ENCODE data around the gene RASAL2.
"Not testable (repeated sequence)": the region's sequence is repeated elsewhere in the genome, so short reads cannot be mapped to it uniquely, and the experiment has no call there.

RASAL2 gene

DNA sequence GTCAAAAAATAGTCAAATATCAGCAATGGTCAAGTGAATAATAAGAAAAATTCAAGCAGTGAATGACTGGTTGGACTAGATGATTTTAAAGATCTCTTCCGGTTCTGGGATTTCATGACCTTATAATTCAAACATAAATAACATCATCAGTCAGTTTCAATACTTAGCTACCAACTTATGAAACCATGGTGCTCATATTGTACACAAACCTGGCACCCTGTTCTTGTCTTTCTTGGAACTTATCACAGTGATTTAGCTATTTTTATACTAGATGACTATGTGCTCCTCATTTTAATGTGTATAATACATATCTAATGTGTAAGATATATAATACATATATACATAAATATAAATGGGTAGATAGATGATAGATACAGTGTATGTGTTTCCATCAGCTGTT lies 245.9 kb downstream of the RASAL2 start:
- TF ChIP-seq POLR2A (IDR thresholded peaks at IDR 0.05; ENCODE audit: low read depth, low read length) = no peak
- TF ChIP-seq POU2F2 (IDR thresholded peaks at IDR 0.05; ENCODE audit: low read depth, low read length) = no peak
- no peak for TF ChIP-seq PAX5 (IDR thresholded peaks at IDR 0.05; ENCODE audit: insufficient read depth, low read length, severe bottlenecking)
- no peak for TF ChIP-seq SPI1 (IDR thresholded peaks at IDR 0.05; ENCODE audit: low read depth, low read length)
- no peak for TF ChIP-seq TAF1 (IDR thresholded peaks at IDR 0.05; ENCODE audit: low read depth, low read length)
- TF ChIP-seq POLR2AphosphoS5 (IDR thresholded peaks at IDR 0.05; ENCODE audit: low read depth, low read length) = no peak
- DNase-seq (ENCODE audit: insufficient read length, low spot score) (no peak), FAIRE-seq (no peak)

DNA sequence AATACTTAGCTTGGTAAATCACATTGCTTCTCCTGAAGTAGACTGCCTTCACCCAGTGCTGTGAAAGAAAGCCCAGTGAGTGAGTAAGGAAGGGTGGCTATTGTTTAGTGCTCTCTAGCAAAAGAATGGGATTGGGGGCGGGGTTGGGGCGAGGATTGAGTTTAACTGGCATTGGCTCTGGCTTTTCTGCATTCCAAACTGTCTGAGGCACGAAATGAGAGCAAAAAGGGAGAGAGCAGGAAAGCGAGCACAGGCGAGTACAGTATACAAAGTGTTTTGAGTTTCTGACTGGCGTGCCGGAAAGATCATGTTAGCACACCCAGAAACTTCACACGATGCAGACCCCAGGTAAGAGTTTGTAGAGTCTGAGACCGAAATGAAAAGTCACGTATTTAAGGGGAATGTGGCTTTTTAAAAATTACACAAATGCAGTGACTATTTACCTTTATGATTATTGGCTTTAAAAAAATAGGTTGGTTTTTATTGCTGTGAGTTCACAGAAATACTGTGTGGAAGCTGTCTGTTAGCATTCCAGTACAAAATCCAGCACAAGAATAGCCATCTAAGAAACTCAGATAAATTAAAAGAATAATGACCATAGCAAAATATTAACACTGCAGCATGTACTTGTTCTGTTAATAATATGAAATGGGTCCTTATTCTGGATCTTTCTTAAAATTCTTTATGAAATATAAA lies 247.5 kb downstream of the RASAL2 start:
- no peak for DNase-seq (ENCODE audit: insufficient read length, low spot score)

DNA sequence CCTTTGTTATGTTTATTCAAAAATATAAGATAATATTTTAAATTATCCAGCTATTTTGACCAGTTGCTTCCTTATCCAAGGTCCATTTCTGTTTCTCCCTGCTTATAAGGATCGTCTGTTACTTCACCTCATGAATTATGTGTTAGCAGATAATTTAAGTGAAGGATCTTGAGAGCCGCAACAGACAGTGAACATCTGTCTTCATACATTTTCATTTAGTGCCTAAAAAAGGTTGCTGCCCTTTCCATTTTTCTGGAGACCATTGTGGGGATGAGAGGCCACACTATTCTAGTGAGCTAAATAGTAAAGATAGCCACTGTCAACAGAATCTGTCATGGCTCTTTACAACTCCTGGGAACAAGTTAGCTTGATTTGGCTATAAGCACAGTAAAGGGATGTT lies 248.8 kb downstream of the RASAL2 start:
- DNase-seq (ENCODE audit: insufficient read length, low spot score) (no peak), FAIRE-seq (no peak)
- TF ChIP-seq TAF1 (IDR thresholded peaks at IDR 0.05; ENCODE audit: low read depth, low read length) (no peak), SPI1 (IDR thresholded peaks at IDR 0.05; ENCODE audit: low read depth, low read length) (no peak), POU2F2 (IDR thresholded peaks at IDR 0.05; ENCODE audit: low read depth, low read length) (no peak), POLR2AphosphoS5 (IDR thresholded peaks at IDR 0.05; ENCODE audit: low read depth, low read length) (no peak), POLR2A (IDR thresholded peaks at IDR 0.05; ENCODE audit: low read depth, low read length) (no peak), PAX5 (IDR thresholded peaks at IDR 0.05; ENCODE audit: insufficient read depth, low read length, severe bottlenecking) (no peak)

More for the DNA sequence above, 247.5 kb downstream of the RASAL2 start:
- FAIRE-seq = no peak
- TF ChIP-seq POLR2AphosphoS5 (IDR thresholded peaks at IDR 0.05; ENCODE audit: low read depth, low read length) = no peak
- TF ChIP-seq POU2F2 (IDR thresholded peaks at IDR 0.05; ENCODE audit: low read depth, low read length) = no peak
- TF ChIP-seq PAX5 (IDR thresholded peaks at IDR 0.05; ENCODE audit: insufficient read depth, low read length, severe bottlenecking) = no peak
- no peak for TF ChIP-seq POLR2A (IDR thresholded peaks at IDR 0.05; ENCODE audit: low read depth, low read length)
- no peak for TF ChIP-seq SPI1 (IDR thresholded peaks at IDR 0.05; ENCODE audit: low read depth, low read length)

DNA sequence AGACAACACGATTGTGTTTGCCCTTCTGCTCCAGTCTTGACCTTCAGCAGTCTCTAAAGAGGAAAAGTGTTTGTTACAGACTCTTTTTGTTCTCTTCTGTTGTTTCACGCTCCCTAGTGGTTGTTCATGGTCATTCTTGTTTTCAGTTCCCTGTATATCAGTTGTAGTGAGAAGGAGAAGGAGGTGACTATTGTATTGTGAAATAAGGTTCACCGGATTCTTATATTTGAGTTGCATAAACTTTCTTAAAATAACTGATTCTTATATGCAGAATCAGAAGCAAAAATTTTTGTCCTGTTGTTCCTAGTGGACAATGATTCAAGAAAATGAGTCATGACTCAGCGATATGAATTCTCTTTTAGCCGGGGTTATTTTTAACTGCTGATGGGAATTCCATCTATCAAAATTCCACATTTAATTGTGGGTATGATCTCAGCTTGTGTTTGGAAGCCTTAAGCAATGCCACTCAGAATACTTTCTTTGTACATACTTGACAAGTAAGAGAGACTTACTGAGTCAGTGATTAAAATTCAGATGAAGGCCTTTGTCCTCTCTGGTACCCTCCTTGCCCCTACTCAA lies 250.7 kb downstream of the RASAL2 start:
- FAIRE-seq (no peak), DNase-seq (ENCODE audit: insufficient read length, low spot score) (no peak)
- TF ChIP-seq POLR2AphosphoS5 (IDR thresholded peaks at IDR 0.05; ENCODE audit: low read depth, low read length) (no peak), TAF1 (IDR thresholded peaks at IDR 0.05; ENCODE audit: low read depth, low read length) (no peak), POLR2A (IDR thresholded peaks at IDR 0.05; ENCODE audit: low read depth, low read length) (no peak), POU2F2 (IDR thresholded peaks at IDR 0.05; ENCODE audit: low read depth, low read length) (no peak), SPI1 (IDR thresholded peaks at IDR 0.05; ENCODE audit: low read depth, low read length) (0 out of 2 replicates have a peak, but pooled peaks have one; percentile 15), PAX5 (IDR thresholded peaks at IDR 0.05; ENCODE audit: insufficient read depth, low read length, severe bottlenecking) (no peak)

DNA sequence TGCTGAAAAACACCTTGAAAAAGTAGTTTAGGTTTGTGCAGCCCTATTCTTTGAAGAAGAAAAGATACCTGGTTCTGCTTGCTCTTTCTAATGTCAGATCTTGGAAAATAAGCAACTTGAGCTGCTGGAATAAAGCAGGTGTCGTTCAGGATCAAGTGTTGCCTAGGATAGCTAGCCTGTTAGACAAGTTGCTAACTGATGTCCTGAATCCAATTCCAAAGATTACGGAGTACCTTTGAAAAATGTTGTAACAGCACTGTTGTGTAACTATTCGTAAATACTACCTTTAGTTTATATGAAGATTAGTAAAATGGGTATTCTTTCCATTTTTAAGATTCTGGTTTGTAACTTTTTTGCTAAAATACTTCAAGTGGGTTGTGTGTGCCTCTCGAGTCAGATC lies 251.3 kb downstream of the RASAL2 start:
- DNase-seq (ENCODE audit: insufficient read length, low spot score) = no peak
- no peak for FAIRE-seq
- no peak for TF ChIP-seq PAX5 (IDR thresholded peaks at IDR 0.05; ENCODE audit: insufficient read depth, low read length, severe bottlenecking)
- no peak for TF ChIP-seq POLR2A (IDR thresholded peaks at IDR 0.05; ENCODE audit: low read depth, low read length)
- TF ChIP-seq POU2F2 (IDR thresholded peaks at IDR 0.05; ENCODE audit: low read depth, low read length) = no peak
- no peak for TF ChIP-seq TAF1 (IDR thresholded peaks at IDR 0.05; ENCODE audit: low read depth, low read length)
- no peak for TF ChIP-seq POLR2AphosphoS5 (IDR thresholded peaks at IDR 0.05; ENCODE audit: low read depth, low read length)
- TF ChIP-seq SPI1 (IDR thresholded peaks at IDR 0.05; ENCODE audit: low read depth, low read length) = no peak

DNA sequence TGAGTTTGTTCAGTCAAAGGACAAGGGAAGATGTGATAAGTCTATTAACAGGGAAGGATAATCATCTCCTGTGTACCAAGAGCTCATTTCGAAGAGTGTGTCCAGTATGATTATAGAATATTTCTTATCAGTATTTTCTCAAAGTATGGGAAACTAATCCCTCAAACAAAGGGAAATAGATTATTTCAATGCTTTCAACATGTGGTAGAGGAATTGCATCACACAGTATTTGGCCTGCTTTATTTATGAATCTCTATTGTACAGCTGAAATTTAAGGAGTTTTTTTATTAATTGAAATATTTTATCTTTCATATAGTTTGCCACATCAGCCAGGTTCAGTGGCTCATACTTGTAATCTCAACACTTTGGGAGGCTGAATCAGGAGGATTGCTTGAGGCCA lies 251.9 kb downstream of the RASAL2 start:
- no peak for TF ChIP-seq PAX5 (IDR thresholded peaks at IDR 0.05; ENCODE audit: insufficient read depth, low read length, severe bottlenecking)
- TF ChIP-seq POLR2A (IDR thresholded peaks at IDR 0.05; ENCODE audit: low read depth, low read length) = no peak
- no peak for TF ChIP-seq SPI1 (IDR thresholded peaks at IDR 0.05; ENCODE audit: low read depth, low read length)
- no peak for TF ChIP-seq POLR2AphosphoS5 (IDR thresholded peaks at IDR 0.05; ENCODE audit: low read depth, low read length)
- TF ChIP-seq POU2F2 (IDR thresholded peaks at IDR 0.05; ENCODE audit: low read depth, low read length) = no peak
- TF ChIP-seq TAF1 (IDR thresholded peaks at IDR 0.05; ENCODE audit: low read depth, low read length) = no peak
- no peak for DNase-seq (ENCODE audit: insufficient read length, low spot score)
- FAIRE-seq = no peak

DNA sequence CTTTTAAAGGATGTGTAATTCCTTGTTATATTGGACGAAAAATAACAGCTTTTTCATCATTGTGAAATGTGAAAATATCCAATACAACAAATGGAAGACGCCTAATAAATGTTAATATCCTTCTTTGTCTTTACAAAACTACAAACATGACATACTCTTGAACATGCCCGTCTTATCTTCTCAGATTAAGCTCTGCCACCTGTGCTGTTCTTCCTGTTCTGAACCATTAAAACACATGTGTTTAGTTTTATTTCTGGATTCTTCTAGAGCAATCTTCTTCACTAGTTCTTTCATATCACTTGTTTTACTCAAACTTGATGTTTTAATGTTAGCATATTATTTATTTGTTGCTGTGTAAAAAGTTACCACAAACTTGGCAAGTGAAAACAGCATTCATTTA lies 255.9 kb downstream of the RASAL2 start:
- TF ChIP-seq POLR2A (IDR thresholded peaks at IDR 0.05; ENCODE audit: low read depth, low read length) (no peak), POLR2AphosphoS5 (IDR thresholded peaks at IDR 0.05; ENCODE audit: low read depth, low read length) (no peak), TAF1 (IDR thresholded peaks at IDR 0.05; ENCODE audit: low read depth, low read length) (no peak), POU2F2 (IDR thresholded peaks at IDR 0.05; ENCODE audit: low read depth, low read length) (no peak), PAX5 (IDR thresholded peaks at IDR 0.05; ENCODE audit: insufficient read depth, low read length, severe bottlenecking) (no peak), SPI1 (IDR thresholded peaks at IDR 0.05; ENCODE audit: low read depth, low read length) (no peak)
- FAIRE-seq (no peak), DNase-seq (ENCODE audit: insufficient read length, low spot score) (no peak)

DNA sequence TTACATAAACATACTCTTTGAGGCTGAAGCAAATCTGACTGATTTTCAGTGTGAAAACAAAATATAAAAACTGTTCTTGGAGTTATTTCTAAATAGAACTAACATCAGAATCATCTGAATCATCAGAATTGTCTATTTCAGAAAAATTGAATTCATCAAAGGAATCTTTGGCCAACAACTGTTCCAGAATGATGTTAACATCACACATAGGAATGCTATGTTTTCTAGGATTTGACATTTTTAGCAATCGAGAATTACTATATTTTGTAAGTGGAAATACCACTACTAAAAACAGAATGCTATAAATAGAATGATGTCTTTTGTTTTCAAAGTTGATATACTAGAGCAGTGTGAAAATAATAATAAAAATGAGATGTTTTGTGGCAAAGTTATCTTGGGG lies 258.0 kb downstream of the RASAL2 start:
- not testable (repeated sequence) for DNase-seq (ENCODE audit: insufficient read length, low spot score); FAIRE-seq

DNA sequence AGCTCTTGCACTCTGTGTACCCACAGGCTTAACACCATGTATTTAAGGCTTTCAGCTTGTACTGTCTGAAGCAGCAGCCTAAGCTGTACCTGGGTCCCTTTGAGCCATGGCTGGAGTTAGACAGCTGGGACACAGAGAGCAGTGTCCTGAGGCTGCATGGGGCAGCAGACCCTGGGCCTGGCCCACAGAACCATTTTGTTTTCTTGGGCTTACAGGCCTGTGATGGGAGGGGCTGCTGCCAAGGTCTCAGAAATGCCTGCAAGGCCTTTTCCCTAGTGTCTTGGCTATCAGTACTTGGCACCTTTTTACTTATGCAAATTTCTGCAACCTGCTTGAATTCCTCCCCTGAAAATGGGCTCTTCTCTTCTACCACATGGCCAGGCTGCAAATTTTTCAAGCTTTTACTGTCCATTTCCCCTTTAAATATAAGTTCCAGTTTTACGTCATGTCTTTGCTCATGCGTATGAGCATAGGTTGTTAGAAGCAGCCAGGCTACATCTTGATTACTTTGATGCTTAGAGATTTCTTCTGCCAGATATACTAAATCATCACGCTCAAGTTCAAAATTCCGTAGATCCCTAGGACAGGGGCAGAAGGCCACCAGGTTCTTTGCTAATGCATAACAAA lies 259.0 kb downstream of the RASAL2 start:
- no peak for TF ChIP-seq POLR2A (IDR thresholded peaks at IDR 0.05; ENCODE audit: low read depth, low read length)
- TF ChIP-seq POLR2AphosphoS5 (IDR thresholded peaks at IDR 0.05; ENCODE audit: low read depth, low read length) = no peak
- TF ChIP-seq PAX5 (IDR thresholded peaks at IDR 0.05; ENCODE audit: insufficient read depth, low read length, severe bottlenecking) = no peak
- no peak for TF ChIP-seq SPI1 (IDR thresholded peaks at IDR 0.05; ENCODE audit: low read depth, low read length)
- TF ChIP-seq TAF1 (IDR thresholded peaks at IDR 0.05; ENCODE audit: low read depth, low read length) = no peak
- no peak for TF ChIP-seq POU2F2 (IDR thresholded peaks at IDR 0.05; ENCODE audit: low read depth, low read length)
- DNase-seq (ENCODE audit: insufficient read length, low spot score) (no peak), FAIRE-seq (no peak)

Measured in GM12891 (cell line).